Activated T-helper 17 cell treated with anti-CD3 and anti-CD28 coated beads, Interleukin-2, amount 50 U/mL, for 72 hours (primary cell): ENCODE data around the gene MYO16. TPM values are rescaled to one million over a fixed set of nuclear protein-coding genes. Genes with fewer than 3 reads are reported as not detected.
"Not testable (repeated sequence)": the region's sequence is repeated elsewhere in the genome, so short reads cannot be mapped to it uniquely, and the experiment has no call there.

ENCODE experiments used
- ATAC-seq: fragments of 150-1000 bp; cut with Tn5 transposase; replicated peaks from 2 replicates; pipeline ENCODE4 v1.10.0; 2021; ENCODE audit warnings: mild to moderate bottlenecking, moderate library complexity
- H3K27ac Mint-ChIP-seq: one replicate; pipeline ENCODE4 v1.8.0; 2022; ENCODE audit warnings: mixed read lengths
- H3K27me3 Mint-ChIP-seq: one replicate; pipeline ENCODE4 v1.8.0; 2022; ENCODE audit warnings: mixed read lengths
- H3K36me3 Mint-ChIP-seq: one replicate; pipeline ENCODE4 v1.8.0; 2022; ENCODE audit warnings: low read depth, mild to moderate bottlenecking, mixed read lengths
- H3K4me1 Mint-ChIP-seq: one replicate; pipeline ENCODE4 v1.8.0; 2022; ENCODE audit warnings: mixed read lengths
- H3K4me3 Mint-ChIP-seq: one replicate; pipeline ENCODE4 v1.8.0; 2022; ENCODE audit warnings: mild to moderate bottlenecking, mixed read lengths
- H3K9me3 Mint-ChIP-seq: one replicate; pipeline ENCODE4 v1.8.0; 2022; ENCODE audit warnings: mixed read lengths
- total RNA-seq, 2 donors: library from RNA; stranded (reverse); gene quantifications; one replicate each; pipeline ENCODE4 v1.2.3, GENCODE V29; 2022

The MYO16 gene
- total RNA-seq, 2 donors from 2014 or later: not detected

- no peaks in the 10 kb centered on the region for H3K27me3 Mint-ChIP-seq
- no peaks in the 10 kb centered on the region for H3K4me1 Mint-ChIP-seq
- H3K4me3 Mint-ChIP-seq: no peak overlapping the region
- H3K36me3 Mint-ChIP-seq: no peaks in the 10 kb centered on the region
- H3K9me3 Mint-ChIP-seq: no peaks in the 10 kb centered on the region
- no peak for ATAC-seq
- H3K27ac Mint-ChIP-seq: no peak overlapping the region
Measured at GRCh38 chr13:108781312-108781711, 151.9 kb downstream of the MYO16 start.

DNA sequence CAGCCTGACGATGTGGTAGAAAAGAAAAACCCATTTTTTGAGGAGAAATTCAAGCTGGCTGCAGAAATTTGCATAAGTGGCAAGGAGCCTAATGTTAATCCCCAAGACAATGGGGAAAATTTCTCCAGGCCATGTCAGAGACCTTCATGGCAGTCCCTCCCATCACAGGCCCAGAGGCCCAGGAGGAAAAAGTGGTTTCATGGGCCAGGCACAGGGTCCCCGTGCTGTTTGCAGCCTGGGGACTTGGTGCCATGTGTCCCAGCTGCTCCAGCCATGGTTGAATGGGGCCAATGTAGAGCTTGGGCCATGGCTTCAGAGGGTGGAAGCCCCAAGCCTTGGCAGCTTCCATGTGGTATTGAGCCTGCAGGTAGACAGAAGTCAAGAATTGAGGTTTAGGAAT lies 153.1 kb downstream of the MYO16 start:
- H3K27ac Mint-ChIP-seq, H3K27me3 Mint-ChIP-seq, H3K4me3 Mint-ChIP-seq, H3K9me3 Mint-ChIP-seq, H3K36me3 Mint-ChIP-seq, ATAC-seq, H3K4me1 Mint-ChIP-seq: not testable (repeated sequence)

DNA sequence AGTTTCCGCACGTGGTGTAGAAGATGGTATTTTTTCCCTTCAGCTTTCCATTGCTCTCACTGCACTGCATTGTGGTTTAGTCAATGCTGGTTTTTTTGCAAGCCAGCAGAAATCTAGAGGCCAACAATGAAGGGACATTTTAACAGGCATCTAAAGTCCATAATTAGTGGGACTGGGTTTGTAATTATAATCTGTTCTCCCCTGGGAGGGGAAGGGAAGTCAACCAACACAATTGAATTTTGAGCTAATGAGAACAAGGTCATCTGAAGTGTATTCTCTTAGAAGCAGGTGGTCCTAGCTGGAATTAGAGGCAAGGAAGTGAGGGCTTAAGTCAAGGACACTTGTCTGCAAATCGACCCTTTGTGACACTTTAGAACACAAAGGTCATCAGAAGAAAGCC lies 156.4 kb downstream of the MYO16 start:
- Mint-ChIP-seq H3K4me3 (no peak overlapping the region), H3K27ac (no peak overlapping the region), H3K27me3 (peaks cover 4% of the 10 kb centered on the region), H3K4me1 (no peaks in the 10 kb centered on the region), H3K9me3 (no peaks in the 10 kb centered on the region), H3K36me3 (no peaks in the 10 kb centered on the region)
- no peak for ATAC-seq

DNA sequence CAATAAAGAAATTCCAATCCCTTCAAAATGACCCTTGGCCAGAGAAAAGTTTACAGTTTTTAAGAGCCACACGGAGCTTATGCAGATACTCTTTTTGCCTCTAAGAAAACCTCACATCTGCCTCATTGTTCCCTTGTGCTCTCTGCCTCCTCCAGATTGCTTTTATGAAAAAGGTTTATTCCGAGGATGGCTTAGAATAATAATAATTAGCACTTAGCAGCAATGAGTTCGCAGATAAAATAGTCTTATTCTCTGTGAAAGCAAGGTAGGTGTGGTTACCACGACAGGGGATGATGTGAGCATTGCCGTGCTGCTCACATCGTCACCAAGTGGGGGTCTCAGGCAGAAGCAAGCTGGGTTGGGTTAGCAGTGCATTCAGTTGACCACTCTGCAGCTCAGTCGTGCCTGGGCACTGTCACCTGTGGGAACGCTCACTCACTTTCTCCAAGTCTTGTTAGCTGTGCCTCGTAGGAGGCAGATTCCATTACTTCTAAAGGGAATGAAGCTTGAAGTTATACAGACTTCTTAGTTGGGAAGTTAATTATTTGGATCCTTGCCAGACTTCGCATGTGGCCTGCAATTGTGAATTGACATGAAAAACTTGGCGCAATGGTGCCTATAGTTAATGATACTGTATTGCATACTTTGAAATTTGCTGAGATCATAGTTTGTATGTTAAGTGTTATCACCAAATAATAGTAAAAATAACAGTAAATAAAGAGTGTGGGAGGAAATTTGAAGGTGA lies 157.2 kb downstream of the MYO16 start:
- H3K4me3 Mint-ChIP-seq: no peak overlapping the region
- no peak overlapping the region for H3K27ac Mint-ChIP-seq
- H3K27me3 Mint-ChIP-seq: peaks cover 4% of the 10 kb centered on the region
- ATAC-seq: no peak
- no peaks in the 10 kb centered on the region for H3K4me1 Mint-ChIP-seq
- H3K36me3 Mint-ChIP-seq: no peaks in the 10 kb centered on the region
- H3K9me3 Mint-ChIP-seq: no peaks in the 10 kb centered on the region

DNA sequence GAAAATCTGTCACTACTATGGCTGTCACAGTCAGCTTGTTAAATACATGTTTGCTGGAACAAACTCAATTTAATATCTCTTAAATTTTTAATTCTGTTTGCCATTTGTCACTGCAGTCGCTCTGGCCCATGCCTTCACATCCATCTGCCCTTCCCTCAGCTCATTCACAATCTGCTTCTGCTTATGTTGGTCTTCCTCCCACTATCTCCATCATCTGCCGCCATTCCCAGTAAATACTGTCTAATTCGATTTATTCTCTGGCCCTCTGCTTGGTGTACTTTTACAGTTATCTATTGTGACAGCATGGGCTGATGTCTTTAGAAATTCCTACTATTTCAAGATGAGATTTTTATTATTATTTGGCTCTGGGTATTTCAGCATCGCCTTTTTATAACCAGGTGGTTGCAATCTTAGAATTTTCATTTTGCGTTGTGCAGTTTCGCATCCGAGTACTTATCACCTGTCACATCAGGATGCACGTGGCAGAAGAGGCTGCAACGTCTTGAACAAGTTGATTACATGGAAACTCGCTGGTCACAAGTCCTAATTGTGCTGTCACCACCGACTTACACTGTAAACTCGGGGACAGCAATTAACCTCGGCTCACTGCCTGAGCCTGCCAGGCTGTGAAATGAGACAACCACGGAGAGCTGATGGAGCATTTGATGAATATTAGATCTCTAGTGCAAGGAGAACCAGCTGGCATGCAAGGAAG lies 158.4 kb downstream of the MYO16 start:
- Mint-ChIP-seq H3K9me3 (no peaks in the 10 kb centered on the region), H3K27ac (no peak overlapping the region), H3K4me3 (no peak overlapping the region), H3K27me3 (peaks cover 4% of the 10 kb centered on the region), H3K4me1 (no peaks in the 10 kb centered on the region), H3K36me3 (no peaks in the 10 kb centered on the region)
- ATAC-seq: no peak

DNA sequence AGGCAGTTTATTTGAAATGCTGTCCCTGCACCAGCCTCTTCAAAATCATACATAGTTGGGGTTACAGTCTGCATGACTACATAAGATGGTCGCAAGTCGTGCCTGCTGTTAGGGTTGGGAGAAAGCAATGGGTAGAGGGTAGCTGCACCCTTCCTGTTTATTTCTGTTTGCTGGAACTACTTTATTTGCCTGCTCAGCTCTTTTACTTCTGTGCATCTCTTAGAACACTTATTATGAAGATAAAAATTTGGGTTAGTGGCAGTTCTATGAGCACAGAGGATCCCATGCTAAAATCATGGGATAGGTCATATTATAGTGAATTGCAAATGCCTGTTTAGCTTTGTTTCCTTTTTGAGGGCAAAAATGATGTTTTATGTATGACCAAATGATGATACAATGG lies 160.1 kb downstream of the MYO16 start:
- H3K9me3 Mint-ChIP-seq: no peaks in the 10 kb centered on the region
- ATAC-seq: no peak
- peaks cover 4% of the 10 kb centered on the region for H3K27me3 Mint-ChIP-seq
- no peaks in the 10 kb centered on the region for H3K36me3 Mint-ChIP-seq
- no peak overlapping the region for H3K4me3 Mint-ChIP-seq
- H3K4me1 Mint-ChIP-seq: no peaks in the 10 kb centered on the region
- no peak overlapping the region for H3K27ac Mint-ChIP-seq

DNA sequence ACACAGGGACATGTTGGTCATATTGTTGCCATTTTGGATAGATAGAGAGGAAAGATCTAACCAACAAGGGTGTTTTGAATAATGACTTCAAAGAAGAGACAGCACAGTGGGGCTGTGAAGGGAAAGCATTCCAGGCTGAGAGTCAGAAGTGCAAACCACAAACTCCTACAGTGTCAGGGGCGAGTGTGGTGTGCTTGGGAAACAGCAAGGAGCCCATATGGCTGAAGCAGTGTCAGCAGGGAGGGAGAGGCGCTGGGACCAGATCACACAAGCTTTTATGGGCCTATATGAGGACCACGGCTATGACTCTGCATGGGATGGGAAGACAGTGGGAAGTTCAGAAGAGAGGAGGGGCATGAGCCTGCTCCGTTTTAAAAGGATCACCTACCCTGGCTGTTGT lies 166.4 kb downstream of the MYO16 start:
- Mint-ChIP-seq H3K4me3 (no peak overlapping the region), H3K9me3 (no peaks in the 10 kb centered on the region), H3K4me1 (no peaks in the 10 kb centered on the region), H3K27ac (no peak overlapping the region), H3K27me3 (no peaks in the 10 kb centered on the region), H3K36me3 (no peaks in the 10 kb centered on the region)
- no peak for ATAC-seq

DNA sequence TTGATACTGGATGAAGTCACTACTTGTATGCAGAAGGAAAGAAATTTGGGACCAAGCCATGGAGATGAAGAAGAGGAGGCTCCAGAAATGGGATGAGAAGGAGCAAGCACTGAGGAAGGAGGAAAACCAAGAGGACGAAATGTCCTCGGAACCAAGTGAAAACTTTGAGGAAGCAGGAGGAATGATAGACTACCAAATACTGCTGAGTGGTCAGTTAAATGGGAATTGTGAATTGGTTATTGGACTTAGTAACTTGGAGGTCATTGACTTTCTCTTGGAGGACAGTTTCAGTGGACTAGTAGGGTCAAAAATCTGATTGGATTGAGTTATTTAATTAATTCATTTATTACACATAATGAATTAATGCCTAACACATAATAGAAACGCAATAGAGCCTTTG lies 167.9 kb downstream of the MYO16 start:
- H3K4me3 Mint-ChIP-seq: no peak overlapping the region
- H3K9me3 Mint-ChIP-seq: no peaks in the 10 kb centered on the region
- H3K4me1 Mint-ChIP-seq: no peaks in the 10 kb centered on the region
- H3K36me3 Mint-ChIP-seq: no peaks in the 10 kb centered on the region
- H3K27ac Mint-ChIP-seq: no peak overlapping the region
- H3K27me3 Mint-ChIP-seq: no peaks in the 10 kb centered on the region
- no peak for ATAC-seq

DNA sequence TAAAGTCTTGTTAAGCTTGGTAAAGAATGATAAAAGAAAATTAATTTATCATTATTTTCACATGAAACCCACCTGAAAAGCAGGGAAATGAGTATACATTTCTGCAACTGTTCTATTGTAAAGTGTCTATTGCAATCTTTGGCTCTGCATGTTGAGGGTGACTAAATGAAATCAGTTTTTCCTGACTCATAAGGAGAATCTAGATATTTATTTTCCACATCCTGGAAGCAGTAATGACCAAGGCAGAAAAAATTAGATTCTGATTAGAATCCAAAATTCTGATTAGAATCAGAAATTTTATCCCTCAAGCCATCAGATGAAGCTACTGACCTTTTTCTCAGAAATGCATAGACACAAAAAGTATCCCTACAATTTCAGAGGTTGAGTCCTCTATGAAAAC lies 178.4 kb downstream of the MYO16 start:
- Mint-ChIP-seq H3K4me3 (no peak overlapping the region), H3K27ac (no peak overlapping the region), H3K36me3 (no peaks in the 10 kb centered on the region), H3K9me3 (no peaks in the 10 kb centered on the region), H3K4me1 (no peaks in the 10 kb centered on the region), H3K27me3 (no peaks in the 10 kb centered on the region)
- no peak for ATAC-seq

DNA sequence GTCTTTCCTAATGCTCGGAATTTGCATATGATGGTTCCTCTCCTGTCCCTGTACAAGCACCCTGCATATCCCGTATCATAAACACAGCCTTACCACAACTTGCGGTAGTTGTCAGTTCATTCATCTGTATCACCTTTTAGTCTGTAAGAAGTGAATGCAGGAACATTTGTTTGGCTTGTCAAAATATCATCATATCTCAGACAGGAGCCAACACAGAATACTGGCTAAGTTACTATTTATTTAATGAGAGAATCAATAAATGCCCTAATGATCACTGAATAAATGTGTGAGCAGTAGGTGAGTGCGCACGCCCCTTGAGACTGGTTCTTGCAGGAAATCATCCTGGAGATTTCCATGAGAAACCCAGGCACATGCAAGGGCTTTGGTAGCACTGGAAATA lies 182.8 kb downstream of the MYO16 start:
- H3K27me3 Mint-ChIP-seq: no peaks in the 10 kb centered on the region
- H3K27ac Mint-ChIP-seq: no peak overlapping the region
- H3K4me3 Mint-ChIP-seq: no peak overlapping the region
- ATAC-seq: no peak
- no peaks in the 10 kb centered on the region for H3K4me1 Mint-ChIP-seq
- no peaks in the 10 kb centered on the region for H3K9me3 Mint-ChIP-seq
- H3K36me3 Mint-ChIP-seq: no peaks in the 10 kb centered on the region

- H3K27me3 Mint-ChIP-seq: no peaks in the 10 kb centered on the region
Measured at GRCh38 chr13:108812661-108813060, 183.2 kb downstream of the MYO16 start.

DNA sequence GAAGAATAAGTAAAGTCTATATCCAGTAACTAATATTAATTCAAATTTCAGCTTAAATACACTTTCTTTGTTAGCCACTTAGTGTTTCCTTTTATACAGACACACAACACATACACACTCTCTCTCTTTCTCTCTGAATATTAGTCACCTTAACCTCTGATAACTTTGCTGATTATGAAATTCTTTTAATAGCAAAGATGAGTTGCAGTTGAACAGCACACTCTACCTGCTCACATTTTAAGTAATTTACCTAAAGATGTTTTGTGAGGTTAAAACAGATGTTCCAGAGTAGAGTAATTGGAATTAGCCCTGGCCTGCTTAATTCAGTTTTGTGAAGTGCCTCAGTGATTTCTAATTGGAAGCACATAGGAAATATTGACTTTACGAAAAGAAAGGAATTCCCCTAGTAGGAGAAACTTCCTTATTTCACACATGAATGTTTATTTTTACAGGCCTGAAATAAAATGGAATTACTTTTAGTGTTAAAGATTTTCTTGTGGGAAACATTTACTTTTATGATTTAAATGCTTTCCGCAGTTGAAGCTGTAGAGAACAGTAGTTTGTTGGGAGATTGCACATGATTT lies 184.3 kb downstream of the MYO16 start:
- ATAC-seq: no peak
- no peaks in the 10 kb centered on the region for H3K9me3 Mint-ChIP-seq
- no peak overlapping the region for H3K4me3 Mint-ChIP-seq
- no peak overlapping the region for H3K27ac Mint-ChIP-seq
- no peaks in the 10 kb centered on the region for H3K4me1 Mint-ChIP-seq
- no peaks in the 10 kb centered on the region for H3K36me3 Mint-ChIP-seq
- no peaks in the 10 kb centered on the region for H3K27me3 Mint-ChIP-seq

More at GRCh38 chr13:108812661-108813060, 183.2 kb downstream of the MYO16 start:
- Mint-ChIP-seq H3K9me3 (no peaks in the 10 kb centered on the region), H3K4me3 (no peak overlapping the region), H3K36me3 (no peaks in the 10 kb centered on the region), H3K4me1 (no peaks in the 10 kb centered on the region), H3K27ac (no peak overlapping the region)
- ATAC-seq: no peak

DNA sequence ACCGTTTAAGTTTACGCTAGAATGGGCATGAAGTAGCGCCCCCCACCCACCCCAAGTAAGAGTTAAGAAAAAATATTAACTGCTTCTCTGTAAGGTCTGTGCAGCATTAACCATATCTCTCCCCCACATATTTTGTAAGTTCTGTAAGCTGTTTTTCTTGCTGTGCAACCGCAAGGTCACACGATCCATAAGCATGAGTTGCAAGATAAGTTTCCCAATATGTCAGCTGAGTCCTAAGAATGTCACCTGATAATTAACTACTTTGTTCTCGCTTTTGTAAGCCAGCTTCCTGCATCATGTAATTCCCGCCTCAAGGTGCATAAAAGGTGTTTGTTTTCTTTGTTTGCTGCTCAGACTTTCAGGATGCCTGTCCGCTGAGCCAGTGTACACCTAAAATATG lies 187.0 kb downstream of the MYO16 start:
- no peak overlapping the region for H3K4me3 Mint-ChIP-seq
- no peak overlapping the region for H3K27ac Mint-ChIP-seq
- H3K27me3 Mint-ChIP-seq: no peaks in the 10 kb centered on the region
- no peaks in the 10 kb centered on the region for H3K4me1 Mint-ChIP-seq
- no peak for ATAC-seq
- no peaks in the 10 kb centered on the region for H3K9me3 Mint-ChIP-seq
- no peaks in the 10 kb centered on the region for H3K36me3 Mint-ChIP-seq

GRCh38 chr13:108827646-108828045 lies 198.2 kb downstream of the MYO16 start:
- Mint-ChIP-seq H3K27me3 (peaks cover 7% of the 10 kb centered on the region), H3K9me3 (peaks cover 8% of the 10 kb centered on the region), H3K4me1 (no peaks in the 10 kb centered on the region), H3K36me3 (no peaks in the 10 kb centered on the region), H3K4me3 (no peak overlapping the region), H3K27ac (no peak overlapping the region)
- ATAC-seq: no peak
